Mesendoderm (in vitro differentiated cells): ENCODE results near the gene ZNRD2.

Experiments used
- DNase-seq: peaks from one replicate; pipeline ENCODE4 v3.0.0; 2013
- H2AK5ac ChIP-seq: 2 replicates; pipeline ENCODE4 v1.6.1; 2013; ENCODE audit warnings: low read length, inconsistent platforms
- H2BK120ac ChIP-seq: 2 replicates; pipeline ENCODE4 v1.6.1; 2013; ENCODE audit warnings: low read depth, mild to moderate bottlenecking, low read length, moderate library complexity, mixed read lengths
- H2BK15ac ChIP-seq: replicated peaks from 2 replicates; pipeline ENCODE4 v1.6.1; 2013; ENCODE audit warnings: low read depth, mild to moderate bottlenecking, moderate library complexity
- H2BK5ac ChIP-seq: 2 replicates; pipeline ENCODE4 v1.6.1; 2013; ENCODE audit warnings: low read length, inconsistent platforms
- H3K18ac ChIP-seq: 2 replicates; pipeline ENCODE4 v1.6.1; 2013; ENCODE audit warnings: mild to moderate bottlenecking, low read length, mixed read lengths
- H3K23ac ChIP-seq: one replicate; pipeline ENCODE4 v1.6.1; 2013; ENCODE audit warnings: low read length
- H3K27ac ChIP-seq: 2 replicates; pipeline ENCODE4 v1.5.1; 2013; ENCODE audit warnings: low read depth, mild to moderate bottlenecking, inconsistent platforms, low read length, moderate library complexity
- H3K27me3 ChIP-seq: 2 replicates; pipeline ENCODE4 v1.6.1; 2013; ENCODE audit warnings: low read length, control low read depth, mild to moderate bottlenecking, inconsistent platforms; ENCODE audit not compliant: insufficient read depth, poor library complexity
- H3K36me3 ChIP-seq: 2 replicates; pipeline ENCODE4 v1.6.1; 2013; ENCODE audit warnings: low read length, inconsistent platforms; ENCODE audit not compliant: control insufficient read depth, insufficient read depth
- H3K4ac ChIP-seq: one replicate; pipeline ENCODE4 v1.6.1; 2013; ENCODE audit warnings: low read depth, mild to moderate bottlenecking, low read length, moderate library complexity
- H3K4me1 ChIP-seq: 2 replicates; pipeline ENCODE4 v1.6.1; 2013; ENCODE audit warnings: low read depth, low read length, inconsistent platforms; ENCODE audit not compliant: control insufficient read depth
- H3K4me2 ChIP-seq: 2 replicates; pipeline ENCODE4 v1.6.1; 2013; ENCODE audit warnings: low read length
- H3K4me3 ChIP-seq: 2 replicates; pipeline ENCODE4 v1.5.1; 2013; ENCODE audit warnings: mild to moderate bottlenecking, low read length
- H3K56ac ChIP-seq: one replicate; pipeline ENCODE4 v1.6.1; 2013; ENCODE audit warnings: low read length
- H3K79me1 ChIP-seq: 2 replicates; pipeline ENCODE4 v1.6.1; 2013; ENCODE audit warnings: low read length, inconsistent platforms
- H3K79me2 ChIP-seq: 2 replicates; pipeline ENCODE4 v1.6.1; 2013; ENCODE audit warnings: mild to moderate bottlenecking, low read length; ENCODE audit not compliant: control insufficient read depth, insufficient read depth
- H3K9ac ChIP-seq: 2 replicates; pipeline ENCODE4 v1.6.1; 2013; ENCODE audit warnings: low read length, inconsistent platforms
- H4K5ac ChIP-seq: one replicate; pipeline ENCODE4 v1.6.1; 2013; ENCODE audit warnings: low read length
- H4K8ac ChIP-seq: one replicate; pipeline ENCODE4 v1.6.1; 2013; ENCODE audit warnings: low read depth, mild to moderate bottlenecking, control low read depth, low read length, moderate library complexity
- WGBS: extraction: QIAGEN DNeasy Blood & Tissue Kit; methylation state at CpG from one replicate; pipeline ENCODE4 v1.1.7; 2013; ENCODE audit warnings: low lambda C conversion rate, missing lambda C conversion rate; ENCODE audit not compliant: insufficient coverage; ENCODE audit errors: extremely low coverage; 5-methylcytosine and 5-hydroxymethylcytosine counted together

ZNRD2 gene

GRCh38 chr11:65581928-65582327, 11.7 kb downstream of the ZNRD2 start:
- H3K18ac ChIP-seq: no peak overlapping the region
- H3K4me1 ChIP-seq: no peaks in the 10 kb centered on the region
- no peak overlapping the region for H3K4ac ChIP-seq
- H2BK15ac ChIP-seq: no peak overlapping the region
- H3K4me2 ChIP-seq: no peak overlapping the region
- no peak overlapping the region for H4K8ac ChIP-seq
- no peak overlapping the region for H4K5ac ChIP-seq
- no peaks in the 10 kb centered on the region for H3K36me3 ChIP-seq
- no peak overlapping the region for H3K4me3 ChIP-seq
- no peak overlapping the region for H3K56ac ChIP-seq
- H3K27ac ChIP-seq: no peak overlapping the region
- H3K23ac ChIP-seq: no peak overlapping the region
- no peak overlapping the region for H2BK5ac ChIP-seq
- H2BK120ac ChIP-seq: no peak overlapping the region
- no peak overlapping the region for H3K9ac ChIP-seq
- no peak for DNase-seq
- no peaks in the 10 kb centered on the region for H3K79me2 ChIP-seq
- H2AK5ac ChIP-seq: no peak overlapping the region
- no CpG with 5 or more reads among the region's 3 CpGs for WGBS
- no peaks in the 10 kb centered on the region for H3K79me1 ChIP-seq
- H3K27me3 ChIP-seq: peaks cover 2% of the 10 kb centered on the region

GRCh38 chr11:65583589-65583988, 13.3 kb downstream of the ZNRD2 start:
- Histone ChIP-seq H2BK5ac (no peak overlapping the region), H4K8ac (no peak overlapping the region), H3K27me3 (peaks cover 2% of the 10 kb centered on the region), H3K36me3 (no peaks in the 10 kb centered on the region), H3K4me3 (no peak overlapping the region), H3K79me1 (no peaks in the 10 kb centered on the region), H3K23ac (no peak overlapping the region), H3K4me1 (no peaks in the 10 kb centered on the region), H4K5ac (no peak overlapping the region), H3K4ac (no peak overlapping the region), H2BK120ac (no peak overlapping the region), H3K18ac (no peak overlapping the region), H3K79me2 (no peaks in the 10 kb centered on the region), H3K9ac (no peak overlapping the region), H2BK15ac (no peak overlapping the region), H3K56ac (no peak overlapping the region), H2AK5ac (no peak overlapping the region), H3K4me2 (no peak overlapping the region), H3K27ac (no peak overlapping the region)
- DNase-seq: no peak
- no CpG with 5 or more reads among the region's 10 CpGs for whole genome bisulfite sequencing

- no peak overlapping the region for H2BK15ac ChIP-seq
- no peak overlapping the region for H3K56ac ChIP-seq
- H4K5ac ChIP-seq: no peak overlapping the region
- H2BK120ac ChIP-seq: no peak overlapping the region
- H3K79me2 ChIP-seq: no peaks in the 10 kb centered on the region
- H2BK5ac ChIP-seq: no peak overlapping the region
- H3K36me3 ChIP-seq: no peaks in the 10 kb centered on the region
- H3K23ac ChIP-seq: no peak overlapping the region
- H3K4me3 ChIP-seq: no peak overlapping the region
- no peak for DNase-seq
- no peak overlapping the region for H3K4me2 ChIP-seq
- H3K4ac ChIP-seq: no peak overlapping the region
- H3K27me3 ChIP-seq: peaks cover 2% of the 10 kb centered on the region
- H3K9ac ChIP-seq: no peak overlapping the region
- no peaks in the 10 kb centered on the region for H3K79me1 ChIP-seq
- WGBS: no CpG with 5 or more reads among the region's 8 CpGs
- no peak overlapping the region for H3K27ac ChIP-seq
- no peak overlapping the region for H2AK5ac ChIP-seq
- H4K8ac ChIP-seq: no peak overlapping the region
- H3K4me1 ChIP-seq: no peaks in the 10 kb centered on the region
- H3K18ac ChIP-seq: no peak overlapping the region
These were observed 13.8 kb downstream of the ZNRD2 start for GRCh38 chr11:65584106-65584505.

GRCh38 chr11:65584723-65585171, 14.5 kb downstream of the ZNRD2 start:
- no peak for DNase-seq
- Histone ChIP-seq H2BK15ac (no peak overlapping the region), H2BK120ac (no peak overlapping the region), H3K4me1 (no peaks in the 10 kb centered on the region), H3K27ac (no peak overlapping the region), H3K56ac (no peak overlapping the region), H3K4me2 (no peak overlapping the region), H4K5ac (no peak overlapping the region), H2AK5ac (no peak overlapping the region), H3K4ac (no peak overlapping the region), H3K79me2 (no peaks in the 10 kb centered on the region), H2BK5ac (no peak overlapping the region), H4K8ac (no peak overlapping the region), H3K9ac (no peak overlapping the region), H3K36me3 (no peaks in the 10 kb centered on the region), H3K27me3 (peaks cover 2% of the 10 kb centered on the region), H3K79me1 (no peaks in the 10 kb centered on the region), H3K18ac (no peak overlapping the region), H3K4me3 (no peak overlapping the region), H3K23ac (no peak overlapping the region)
- WGBS: no CpG with 5 or more reads among the region's 46 CpGs

GRCh38 chr11:65585396-65586246, 15.3 kb downstream of the ZNRD2 start:
- Histone ChIP-seq H3K23ac (no peak overlapping the region), H3K27me3 (peaks cover 2% of the 10 kb centered on the region)

GRCh38 chr11:65586247-65586630, 16.0 kb downstream of the ZNRD2 start:
- no peak overlapping the region for H2AK5ac ChIP-seq
- no peak overlapping the region for H2BK5ac ChIP-seq
- no peak overlapping the region for H2BK120ac ChIP-seq
- no peak overlapping the region for H3K4me2 ChIP-seq
- H3K79me1 ChIP-seq: no peaks in the 10 kb centered on the region
- H3K56ac ChIP-seq: peak overlapping the region; percentile 31
- no peak for DNase-seq
- H4K5ac ChIP-seq: no peak overlapping the region
- H3K9ac ChIP-seq: no peak overlapping the region
- H3K4me1 ChIP-seq: no peaks in the 10 kb centered on the region
- H3K23ac ChIP-seq: no peak overlapping the region
- H3K4ac ChIP-seq: no peak overlapping the region
- H3K18ac ChIP-seq: no peak overlapping the region
- no peaks in the 10 kb centered on the region for H3K79me2 ChIP-seq
- H4K8ac ChIP-seq: no peak overlapping the region
- H3K36me3 ChIP-seq: no peaks in the 10 kb centered on the region
- H2BK15ac ChIP-seq: no peak overlapping the region
- H3K4me3 ChIP-seq: no peak overlapping the region
- no CpG with 5 or more reads among the region's 4 CpGs for whole genome bisulfite sequencing
- H3K27me3 ChIP-seq: peaks cover 2% of the 10 kb centered on the region
- H3K27ac ChIP-seq: no peak overlapping the region

More at GRCh38 chr11:65585396-65586246, 15.3 kb downstream of the ZNRD2 start:
- Histone ChIP-seq H3K18ac (no peak overlapping the region), H4K5ac (no peak overlapping the region), H3K4ac (no peak overlapping the region), H3K4me3 (no peak overlapping the region), H2BK15ac (no peak overlapping the region), H3K4me1 (no peaks in the 10 kb centered on the region), H3K79me2 (no peaks in the 10 kb centered on the region), H2BK5ac (no peak overlapping the region), H4K8ac (no peak overlapping the region), H3K9ac (no peak overlapping the region), H3K36me3 (no peaks in the 10 kb centered on the region), H3K79me1 (no peaks in the 10 kb centered on the region), H2AK5ac (no peak overlapping the region), H3K4me2 (no peak overlapping the region), H3K27ac (no peak overlapping the region), H3K56ac (no peak overlapping the region), H2BK120ac (no peak overlapping the region)
- no peak for DNase-seq
- no CpG with 5 or more reads among the region's 51 CpGs for WGBS
